Activated naive CD8-positive, alpha-beta T cell treated with anti-CD3 and anti-CD28 coated beads, Interleukin-2, amount 50 U/mL, for 24 hours (primary cell): ENCODE data around the gene ZNF283.
A peak's percentile ranks its signal among the peaks of the same experiment; 100 is the strongest.

Experiments used
- ATAC-seq: fragments of 150-1000 bp; cut with Tn5 transposase; one replicate; pipeline ENCODE4 v1.10.0; 2021
- DNase-seq: peaks from one replicate; pipeline ENCODE4 v3.0.0; 2021
- H3K27ac Mint-ChIP-seq: one replicate; pipeline ENCODE4 v1.8.0; 2021; ENCODE audit warnings: mild to moderate bottlenecking, mixed read lengths
- H3K27me3 Mint-ChIP-seq: one replicate; pipeline ENCODE4 v1.8.0; 2021; ENCODE audit warnings: mixed read lengths
- H3K36me3 Mint-ChIP-seq: one replicate; pipeline ENCODE4 v1.8.0; 2021; ENCODE audit warnings: low read depth, mixed read lengths
- H3K4me1 Mint-ChIP-seq: one replicate; pipeline ENCODE4 v1.8.0; 2021; ENCODE audit warnings: mixed read lengths
- H3K4me3 Mint-ChIP-seq: one replicate; pipeline ENCODE4 v1.8.0; 2021; ENCODE audit warnings: mild to moderate bottlenecking, moderate library complexity, mixed read lengths
- H3K9me3 Mint-ChIP-seq: one replicate; pipeline ENCODE4 v1.8.0; 2021; ENCODE audit warnings: mixed read lengths

Gene ZNF283

DNA sequence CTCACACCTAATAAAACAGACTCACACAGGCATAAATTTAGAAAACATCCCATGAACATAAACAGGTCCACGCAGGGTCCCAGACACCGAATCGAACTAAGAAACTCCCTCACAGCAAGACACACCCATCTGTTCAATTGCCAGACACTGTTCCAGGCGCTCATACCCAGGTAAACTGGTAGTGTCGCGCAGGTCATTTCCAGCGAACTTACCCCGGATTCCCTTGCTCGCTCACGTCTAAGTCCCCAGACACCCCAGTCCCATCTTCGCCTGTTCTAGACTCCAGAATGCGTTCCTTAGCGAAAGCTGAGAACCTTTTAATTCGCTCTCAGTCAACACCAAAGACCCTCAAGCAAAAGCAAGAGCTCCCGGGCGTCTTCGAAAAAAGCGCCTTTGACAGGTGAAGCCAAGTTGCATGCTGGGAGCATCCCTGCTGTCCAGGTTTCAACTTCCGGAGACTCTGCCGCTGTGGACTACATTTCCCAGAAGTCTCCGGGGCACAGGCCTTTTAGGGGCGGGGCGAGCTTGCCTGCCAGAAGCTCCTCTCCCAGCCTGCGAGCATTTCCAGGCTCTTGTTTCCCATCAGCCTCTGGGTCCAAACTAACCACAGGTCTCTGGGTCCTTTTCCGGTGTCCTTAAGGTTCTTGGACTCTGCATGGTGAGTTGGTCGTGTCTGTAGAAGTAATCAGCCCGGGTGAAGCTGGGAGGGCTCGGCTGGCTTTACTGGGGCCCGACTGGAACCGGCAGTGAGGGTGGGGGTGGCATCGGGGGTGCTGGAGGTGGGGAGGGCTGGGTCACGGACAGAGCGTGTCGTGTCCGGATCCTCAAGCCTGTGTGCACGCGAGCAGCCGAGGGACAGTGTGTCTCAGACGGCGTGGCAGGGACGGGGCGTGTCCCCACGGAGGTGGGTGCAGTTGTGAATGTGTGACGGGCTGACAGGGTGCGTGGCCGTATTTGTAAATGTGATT is at the start of gene ZNF283:
ZNF283 (plus strand) TSS at position 535 of the 968 bp plus-strand sequence. CDS start 6,184 bp downstream, outside the sequence.
- DNase-seq: peak; percentile 87
- H3K36me3 Mint-ChIP-seq: peaks cover 35% of the 10 kb centered on the region

DNA sequence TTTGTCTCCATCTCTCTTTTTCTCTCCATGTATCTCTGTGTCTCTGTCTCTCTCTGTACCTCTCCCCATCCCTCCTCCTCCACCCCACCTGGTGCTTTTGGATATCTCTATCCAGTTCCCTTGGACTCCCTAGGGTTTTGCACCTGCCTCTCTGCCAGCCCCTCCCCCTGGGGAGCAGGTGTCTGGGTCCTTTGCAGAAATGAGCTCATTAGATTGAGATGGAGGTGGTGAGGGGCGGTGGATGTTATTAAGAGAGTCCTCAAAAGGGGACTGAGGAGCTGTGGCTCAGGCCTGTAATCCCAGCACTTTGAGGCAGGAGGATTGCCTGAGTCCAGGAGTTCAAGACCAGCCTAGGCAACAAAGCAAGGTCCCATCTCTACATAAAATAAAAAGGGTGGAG is 48.5 kb upstream of the ZNF283 start:
- Mint-ChIP-seq H3K27ac (peak overlapping the region; percentile 90), H3K4me3 (peak overlapping the region; percentile 80), H3K4me1 (peaks cover 64% of the 10 kb centered on the region), H3K27me3 (no peaks in the 10 kb centered on the region), H3K9me3 (no peaks in the 10 kb centered on the region), H3K36me3 (peaks cover 38% of the 10 kb centered on the region)
- no peak for DNase-seq
- ATAC-seq: no peak

More for the DNA sequence above, at the start of gene ZNF283:
- Mint-ChIP-seq H3K27me3 (peaks cover 13% of the 10 kb centered on the region), H3K27ac (peak within 1 kb of the TSS; percentile 67), H3K4me1 (peaks cover 24% of the 10 kb centered on the region), H3K9me3 (peaks cover 24% of the 10 kb centered on the region), H3K4me3 (peak within 1 kb of the TSS; percentile 87)
- peak; percentile 98 for ATAC-seq

DNA sequence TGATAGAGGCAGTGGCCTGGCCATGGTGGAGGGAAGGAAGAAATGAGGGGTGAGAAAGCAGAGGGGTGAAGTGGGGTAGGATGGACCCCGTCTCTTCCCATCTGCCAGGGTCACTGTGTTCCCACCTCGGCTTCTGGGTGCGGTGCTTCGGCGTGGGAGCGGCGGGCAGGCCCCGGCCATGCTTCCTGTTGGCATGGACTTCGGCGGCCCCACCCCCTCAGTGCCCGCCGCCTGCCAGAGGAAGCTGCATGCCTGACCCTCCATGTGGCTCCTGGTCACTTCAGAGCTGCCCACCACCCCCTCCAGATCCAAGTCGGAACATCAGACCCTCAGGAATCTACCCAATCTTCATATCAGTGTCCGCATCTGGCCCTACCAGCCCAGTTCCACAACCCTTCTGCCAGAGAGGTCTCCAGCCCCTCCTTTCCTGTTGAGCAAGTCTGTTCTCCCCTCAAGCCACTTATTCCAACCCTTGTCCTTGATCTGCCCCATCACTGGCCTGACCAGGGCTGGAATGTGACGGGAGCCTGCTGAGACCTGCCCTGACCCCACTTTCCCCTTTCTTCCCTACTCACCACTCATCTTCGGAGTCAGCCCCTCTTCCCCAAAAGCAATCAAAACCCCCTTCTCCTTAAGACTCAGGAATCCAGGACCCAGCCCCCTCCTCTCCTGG is 47.8 kb upstream of the ZNF283 start:
- Mint-ChIP-seq H3K9me3 (no peaks in the 10 kb centered on the region), H3K36me3 (peaks cover 36% of the 10 kb centered on the region), H3K27ac (peak overlapping the region; percentile 90), H3K27me3 (no peaks in the 10 kb centered on the region), H3K4me1 (peaks cover 71% of the 10 kb centered on the region), H3K4me3 (peak overlapping the region; percentile 80)
- no peak for DNase-seq
- ATAC-seq: no peak

DNA sequence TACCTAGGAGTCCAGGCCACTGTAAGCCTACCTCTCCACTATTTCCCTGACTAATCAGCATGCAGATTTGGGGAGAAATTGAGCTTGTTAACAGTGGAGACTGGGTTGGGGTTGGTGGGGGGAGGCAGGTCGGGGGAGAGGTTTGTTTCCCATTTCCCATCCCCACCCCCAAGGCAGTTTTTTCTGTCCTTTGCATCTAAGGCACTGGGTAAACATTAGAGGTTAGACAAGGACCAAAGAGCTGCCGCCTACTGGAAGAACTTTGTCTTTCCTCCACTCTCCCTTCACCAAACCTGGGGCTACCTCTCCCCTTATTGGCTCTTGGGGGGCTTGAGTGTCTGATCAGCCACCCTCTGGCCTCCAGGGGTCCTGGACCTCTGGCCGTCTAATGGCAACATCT is 47.3 kb upstream of the ZNF283 start:
- DNase-seq: no peak
- peak overlapping the region; percentile 90 for H3K27ac Mint-ChIP-seq
- no peaks in the 10 kb centered on the region for H3K27me3 Mint-ChIP-seq
- ATAC-seq: no peak
- peak overlapping the region; percentile 80 for H3K4me3 Mint-ChIP-seq
- no peaks in the 10 kb centered on the region for H3K9me3 Mint-ChIP-seq
- H3K36me3 Mint-ChIP-seq: peaks cover 36% of the 10 kb centered on the region
- H3K4me1 Mint-ChIP-seq: peaks cover 76% of the 10 kb centered on the region

DNA sequence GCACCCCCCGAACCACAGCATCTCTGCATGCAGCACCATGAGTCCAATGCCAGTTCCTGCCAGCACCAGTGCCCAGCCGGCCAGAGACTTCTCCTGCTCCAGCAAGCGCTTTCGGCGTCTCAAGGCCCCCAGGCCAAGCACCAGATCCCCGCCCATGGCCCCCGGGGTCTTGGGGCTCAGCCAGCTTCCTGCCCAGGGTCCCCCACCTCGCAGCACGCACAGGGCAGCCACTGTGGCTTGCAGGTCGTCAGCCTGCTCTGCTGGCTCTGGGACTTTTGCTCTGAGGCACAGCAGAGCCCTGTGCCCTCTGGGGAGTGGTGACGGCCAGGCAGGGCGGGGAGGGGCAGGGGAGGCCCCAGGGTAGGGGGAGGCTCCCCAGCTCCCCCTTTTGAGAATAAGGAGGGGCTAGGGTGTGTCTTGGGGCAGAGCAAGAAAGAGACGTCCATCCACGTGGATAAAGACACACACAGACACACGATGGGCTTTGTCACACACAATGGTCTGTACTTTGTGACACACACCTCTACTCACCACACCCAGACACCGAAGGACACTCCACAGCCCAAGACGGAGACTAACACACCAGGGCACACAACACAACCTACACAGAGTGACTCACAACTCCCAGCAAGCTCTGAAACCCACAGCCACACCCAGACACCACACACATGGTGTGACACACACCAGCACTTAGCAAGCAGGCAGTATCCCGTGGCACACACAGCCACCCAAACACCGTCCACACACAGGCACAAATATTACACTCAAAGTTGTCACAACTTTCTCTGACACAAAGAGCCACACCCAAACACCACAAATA is 46.2 kb upstream of the ZNF283 start, which contains the start of gene KCNN4:
KCNN4 (minus strand) TSS at position 268 of the 820 bp plus-strand sequence; CDS start at position 156, 112 bp downstream.
- peak within 1 kb of the TSS; percentile 80 for H3K4me3 Mint-ChIP-seq
- H3K27ac Mint-ChIP-seq: peak within 1 kb of the TSS; percentile 90
- peaks cover 75% of the 10 kb centered on the region for H3K4me1 Mint-ChIP-seq

DNA sequence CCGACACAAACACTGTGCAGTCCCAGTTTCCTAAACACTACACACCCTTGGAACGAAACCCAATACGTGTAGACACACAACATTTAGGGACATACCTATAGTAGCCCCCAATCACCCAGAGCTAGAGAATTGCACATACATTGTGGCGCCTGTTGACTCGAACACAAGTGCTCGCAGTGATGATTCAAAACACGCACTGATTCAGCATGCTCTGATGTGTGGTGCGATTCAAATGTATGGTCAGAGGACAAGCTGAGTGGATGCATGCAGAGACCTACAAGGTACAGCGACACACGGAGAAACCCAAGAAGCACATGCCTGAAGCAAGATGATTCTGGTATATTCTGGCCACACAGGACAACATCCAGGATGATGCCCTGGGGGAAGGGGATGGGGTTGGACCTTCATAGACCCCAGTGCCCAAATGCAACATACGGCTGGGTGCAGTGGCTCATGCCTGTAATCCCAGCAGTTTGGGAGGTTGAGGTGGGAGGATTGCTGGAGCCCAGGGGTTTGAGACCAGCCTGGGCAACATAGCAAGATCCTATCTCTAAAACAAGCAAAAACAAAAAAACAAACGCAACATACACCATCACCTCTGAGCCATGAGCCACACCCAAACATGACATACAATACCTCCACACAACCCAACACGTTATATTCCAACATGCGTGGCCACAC is 45.4 kb upstream of the ZNF283 start:
- Mint-ChIP-seq H3K4me3 (peak overlapping the region; percentile 80), H3K27ac (peak overlapping the region; percentile 85), H3K36me3 (peaks cover 19% of the 10 kb centered on the region), H3K9me3 (no peaks in the 10 kb centered on the region), H3K4me1 (peaks cover 66% of the 10 kb centered on the region), H3K27me3 (no peaks in the 10 kb centered on the region)
- ATAC-seq (peak; percentile 10), DNase-seq (no peak)

More for the DNA sequence above, 46.2 kb upstream of the ZNF283 start, which contains the start of gene KCNN4:
- Mint-ChIP-seq H3K9me3 (no peaks in the 10 kb centered on the region), H3K27me3 (no peaks in the 10 kb centered on the region), H3K36me3 (peaks cover 26% of the 10 kb centered on the region)
- peak; percentile 77 for DNase-seq
- peak; percentile 77 for ATAC-seq

DNA sequence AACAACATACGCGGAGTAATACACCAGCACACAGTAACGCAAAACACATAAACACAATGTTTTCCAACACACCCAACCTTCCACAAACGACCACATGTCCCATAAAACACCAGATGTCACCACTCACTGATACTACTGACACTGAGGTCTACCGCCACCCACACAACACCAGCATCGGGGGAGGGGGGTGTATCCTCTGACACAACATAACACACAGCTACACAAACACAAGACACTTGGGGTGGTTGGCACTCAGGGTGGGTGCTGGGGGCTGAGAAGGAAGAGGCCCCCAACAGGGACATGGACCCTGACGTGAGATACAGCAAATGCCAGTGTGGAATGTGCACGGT is 44.8 kb upstream of the ZNF283 start:
- DNase-seq: peak; percentile 30
- ATAC-seq: no peak
- Mint-ChIP-seq H3K4me1 (peaks cover 61% of the 10 kb centered on the region), H3K36me3 (peaks cover 14% of the 10 kb centered on the region), H3K27ac (peak overlapping the region; percentile 85), H3K4me3 (peak overlapping the region; percentile 65), H3K27me3 (no peaks in the 10 kb centered on the region), H3K9me3 (no peaks in the 10 kb centered on the region)

DNA sequence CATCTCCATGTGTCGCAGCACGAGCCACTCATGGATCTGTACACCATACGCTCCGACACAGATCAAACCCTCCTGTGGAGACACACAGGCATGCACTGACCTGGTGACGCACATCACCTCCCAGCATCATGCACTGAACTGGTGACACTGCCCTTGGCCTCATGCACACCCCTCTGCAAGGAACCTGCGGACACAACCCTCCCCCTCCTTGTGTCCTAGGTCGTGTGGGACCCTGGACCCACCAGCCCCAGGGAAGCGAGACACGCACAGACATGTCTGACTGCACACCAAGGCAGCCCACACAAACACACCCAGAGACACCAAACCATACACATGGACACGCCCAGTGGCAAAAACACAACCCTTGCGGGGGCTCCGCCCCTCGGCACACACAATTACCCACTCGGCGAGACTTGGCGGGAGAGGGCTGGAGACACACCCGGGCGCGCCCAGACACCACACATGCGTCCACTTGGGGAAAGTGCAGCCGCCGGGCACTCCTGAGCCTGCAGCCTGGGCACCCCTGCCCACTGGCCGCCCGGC is 44.4 kb upstream of the ZNF283 start:
- H3K36me3 Mint-ChIP-seq: peaks cover 13% of the 10 kb centered on the region
- peak overlapping the region; percentile 51 for H3K4me3 Mint-ChIP-seq
- DNase-seq: peak; percentile 33
- no peak for ATAC-seq
- no peaks in the 10 kb centered on the region for H3K27me3 Mint-ChIP-seq
- peaks cover 58% of the 10 kb centered on the region for H3K4me1 Mint-ChIP-seq
- no peaks in the 10 kb centered on the region for H3K9me3 Mint-ChIP-seq
- H3K27ac Mint-ChIP-seq: peak overlapping the region; percentile 76

DNA sequence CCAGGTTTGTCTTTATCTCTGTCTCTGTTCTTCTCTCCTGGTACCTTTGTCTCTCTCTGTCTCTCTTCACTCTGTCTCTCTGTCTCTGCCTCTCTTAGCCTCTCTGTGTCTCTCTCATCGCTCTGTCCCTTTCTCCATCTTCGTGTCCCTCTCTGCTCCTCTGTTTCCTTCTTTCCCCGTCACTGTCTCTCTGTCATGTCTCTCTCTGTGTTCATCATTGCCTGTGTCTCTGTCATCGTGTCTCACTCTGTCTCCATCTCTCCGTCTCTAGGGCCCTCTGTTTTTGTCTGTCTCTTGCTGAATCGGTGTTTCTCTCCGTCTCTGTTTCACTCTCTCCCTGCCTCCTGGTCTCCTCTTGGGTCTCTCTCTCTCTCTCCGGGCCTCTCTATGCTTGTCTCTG is 43.5 kb upstream of the ZNF283 start:
- no peaks in the 10 kb centered on the region for H3K27me3 Mint-ChIP-seq
- DNase-seq (no peak), ATAC-seq (no peak)
- H3K27ac Mint-ChIP-seq: peak overlapping the region; percentile 81
- H3K4me3 Mint-ChIP-seq: peak overlapping the region; percentile 61
- H3K9me3 Mint-ChIP-seq: no peaks in the 10 kb centered on the region
- H3K4me1 Mint-ChIP-seq: peaks cover 49% of the 10 kb centered on the region
- H3K36me3 Mint-ChIP-seq: peaks cover 10% of the 10 kb centered on the region

DNA sequence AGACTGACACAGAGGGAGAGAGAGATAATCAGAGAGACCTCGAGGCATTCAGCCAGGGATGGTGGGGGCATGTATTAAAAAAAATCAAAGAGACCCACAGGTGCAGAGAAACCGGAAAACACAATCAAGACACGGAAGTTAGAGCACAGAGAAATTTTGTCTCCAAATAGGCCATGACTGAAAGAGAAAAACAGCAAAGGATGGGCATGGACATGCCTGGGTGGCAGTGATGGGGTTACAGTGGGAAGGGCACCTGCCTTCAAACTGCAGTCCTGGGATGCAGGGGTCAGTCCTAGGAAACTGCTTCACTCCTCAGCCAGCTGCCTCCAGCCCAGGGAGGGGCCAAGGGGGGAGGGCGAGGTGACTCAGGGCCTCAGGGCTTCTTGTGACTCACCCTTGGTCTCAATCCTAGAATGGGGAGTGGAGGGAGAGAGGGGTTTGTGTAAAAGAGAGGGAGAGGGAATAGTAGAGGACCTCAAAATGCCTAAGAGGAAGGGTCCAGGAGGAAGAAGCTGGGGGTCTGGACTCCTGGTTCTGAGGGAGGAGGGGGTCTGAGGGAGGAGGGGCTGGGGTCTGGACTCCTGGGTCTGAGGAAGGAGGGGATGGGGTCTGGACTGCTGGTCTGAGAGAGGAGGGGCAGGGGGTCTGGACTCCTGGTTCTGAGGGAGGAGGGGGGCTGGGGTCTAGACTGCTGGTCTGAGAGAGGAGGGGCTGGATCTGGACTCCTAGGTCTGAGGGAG is 42.7 kb upstream of the ZNF283 start:
- DNase-seq: peak; percentile 72
- no peaks in the 10 kb centered on the region for H3K27me3 Mint-ChIP-seq
- H3K36me3 Mint-ChIP-seq: peaks cover 3% of the 10 kb centered on the region
- ATAC-seq: peak; percentile 25
- H3K4me1 Mint-ChIP-seq: peaks cover 43% of the 10 kb centered on the region
- H3K9me3 Mint-ChIP-seq: no peaks in the 10 kb centered on the region
- H3K27ac Mint-ChIP-seq: peak overlapping the region; percentile 81
- peak overlapping the region; percentile 61 for H3K4me3 Mint-ChIP-seq

DNA sequence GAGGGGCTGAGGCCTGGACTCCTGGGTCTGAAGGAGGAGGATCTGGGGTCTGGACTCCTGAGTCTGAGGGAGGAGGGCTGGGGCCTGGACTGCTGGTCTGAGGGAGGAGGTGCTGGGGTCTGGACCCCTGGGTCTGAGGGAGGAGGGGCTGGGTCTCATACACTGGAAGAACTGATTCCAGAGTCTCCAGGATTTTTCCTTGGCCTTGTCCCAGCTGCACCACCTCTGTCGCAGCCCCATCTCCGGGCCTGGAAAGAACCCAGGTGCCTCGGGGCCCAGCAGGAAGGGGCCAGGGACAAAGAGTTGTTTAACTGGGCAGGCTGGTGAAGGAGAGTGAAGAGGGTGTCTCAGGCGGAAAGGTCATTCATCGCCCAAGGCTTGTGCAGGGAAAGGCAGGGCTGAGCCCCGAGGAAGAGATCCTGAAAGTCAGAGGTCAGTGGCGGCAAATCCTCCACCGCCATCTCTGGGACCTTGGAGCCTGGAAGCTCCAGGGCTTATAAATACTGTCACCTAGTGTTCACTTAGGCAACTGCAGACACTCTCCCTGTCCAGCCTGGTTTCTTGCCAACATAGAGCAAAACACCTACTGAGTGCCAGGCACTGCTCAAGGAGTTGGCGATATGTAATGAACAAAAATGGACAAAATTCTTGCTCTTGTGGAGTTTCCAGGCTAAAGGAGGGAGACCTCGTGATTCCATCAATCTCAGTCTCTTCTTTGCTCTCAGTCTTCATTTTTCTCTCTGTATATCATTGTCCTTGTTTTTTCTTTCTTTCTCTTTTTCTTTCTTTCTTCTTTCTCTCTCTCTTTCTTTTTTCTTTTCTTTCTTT is 41.9 kb upstream of the ZNF283 start:
- ATAC-seq: no peak
- Mint-ChIP-seq H3K27me3 (peaks cover 4% of the 10 kb centered on the region), H3K4me1 (peaks cover 39% of the 10 kb centered on the region), H3K9me3 (no peaks in the 10 kb centered on the region), H3K36me3 (no peaks in the 10 kb centered on the region), H3K4me3 (peak overlapping the region; percentile 61), H3K27ac (peak overlapping the region; percentile 81)
- peak; percentile 54 for DNase-seq

DNA sequence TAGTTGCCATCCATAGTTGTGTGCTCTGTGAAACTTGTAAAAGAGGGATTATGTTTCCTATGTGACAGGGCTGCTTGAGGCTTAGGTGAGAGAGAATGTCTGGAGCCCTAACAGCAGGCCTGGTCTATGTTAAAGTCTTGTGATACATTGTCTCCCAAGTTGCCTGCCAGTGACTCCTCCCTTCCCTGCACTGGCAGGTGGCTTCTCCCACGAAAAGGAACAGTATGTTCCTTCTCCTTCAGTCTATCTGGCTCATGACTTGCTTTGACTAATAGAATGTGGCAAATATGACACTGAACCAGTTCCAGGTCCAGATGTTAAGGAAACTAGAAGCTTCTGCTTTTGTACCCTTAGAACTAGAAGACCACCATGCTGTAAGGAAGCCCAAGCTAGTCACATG is 40.5 kb upstream of the ZNF283 start:
- no peak for ATAC-seq
- no peak overlapping the region for H3K27ac Mint-ChIP-seq

More for the DNA sequence above, 40.5 kb upstream of the ZNF283 start:
- Mint-ChIP-seq H3K4me3 (no peak overlapping the region), H3K4me1 (peaks cover 32% of the 10 kb centered on the region), H3K36me3 (no peaks in the 10 kb centered on the region), H3K27me3 (peaks cover 6% of the 10 kb centered on the region), H3K9me3 (no peaks in the 10 kb centered on the region)
- DNase-seq: no peak
